Activated CD8-positive, alpha-beta memory T cell treated with anti-CD3 and anti-CD28 coated beads, Interleukin-2, amount 50 U/mL, for 1 hour (primary cell): Measurements from ENCODE around the gene NRXN3.

Experiments
- DNase-seq: peaks from one replicate; pipeline ENCODE4 v3.0.0-alpha.2; 2020; ENCODE audit errors: extremely low read depth

NRXN3 gene

DNA sequence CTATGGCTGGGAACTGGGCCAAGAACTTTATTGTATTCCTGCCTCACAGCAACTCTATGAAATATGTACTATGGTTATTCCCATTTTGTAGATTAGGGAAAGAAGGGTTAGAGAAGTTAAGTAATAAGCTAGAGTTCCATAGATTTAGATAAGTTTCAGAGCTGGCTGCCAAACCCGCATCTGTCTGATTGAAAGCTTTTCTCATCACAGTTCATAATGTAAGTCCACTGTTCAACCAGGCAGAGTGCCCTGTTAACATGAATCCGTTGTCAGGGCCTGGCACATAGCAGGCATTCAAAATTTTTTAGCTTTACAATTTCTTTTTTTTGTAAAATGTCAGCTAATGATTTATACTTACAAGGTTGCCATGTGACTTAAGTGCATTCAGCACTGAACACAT is 467.3 kb downstream of the NRXN3 start:
- no peak for DNase-seq

DNA sequence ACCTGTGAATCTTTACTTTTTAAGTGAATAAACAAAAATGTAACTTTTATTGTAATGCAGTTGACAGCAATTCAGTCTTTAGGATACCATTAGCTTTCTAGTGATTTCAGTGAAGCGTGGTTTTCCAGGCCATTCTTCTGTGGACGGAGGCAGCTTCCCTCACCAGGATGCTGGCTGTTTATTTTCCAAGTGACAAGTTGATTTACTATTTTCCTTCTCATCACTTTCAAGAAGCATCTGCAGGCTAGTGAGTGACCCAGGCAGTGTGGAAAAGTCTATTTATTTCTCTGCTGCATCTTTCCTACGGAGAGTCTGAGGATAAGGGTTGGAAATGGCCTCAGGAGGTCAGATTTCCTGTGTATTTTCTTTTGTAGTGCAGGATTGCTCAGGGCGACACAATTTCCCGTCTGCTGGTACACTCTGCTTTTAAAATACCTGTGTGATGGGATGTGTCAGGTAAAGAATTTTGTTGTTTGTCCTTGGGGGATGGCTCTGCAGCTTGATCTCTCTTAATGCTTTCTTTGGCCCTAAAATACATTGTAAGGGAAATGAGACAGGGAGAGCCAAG is 467.8 kb downstream of the NRXN3 start:
- no peak for DNase-seq

GRCh38 chr14:78638926-78639325 is 468.8 kb downstream of the NRXN3 start:
- DNase-seq = no peak

DNA sequence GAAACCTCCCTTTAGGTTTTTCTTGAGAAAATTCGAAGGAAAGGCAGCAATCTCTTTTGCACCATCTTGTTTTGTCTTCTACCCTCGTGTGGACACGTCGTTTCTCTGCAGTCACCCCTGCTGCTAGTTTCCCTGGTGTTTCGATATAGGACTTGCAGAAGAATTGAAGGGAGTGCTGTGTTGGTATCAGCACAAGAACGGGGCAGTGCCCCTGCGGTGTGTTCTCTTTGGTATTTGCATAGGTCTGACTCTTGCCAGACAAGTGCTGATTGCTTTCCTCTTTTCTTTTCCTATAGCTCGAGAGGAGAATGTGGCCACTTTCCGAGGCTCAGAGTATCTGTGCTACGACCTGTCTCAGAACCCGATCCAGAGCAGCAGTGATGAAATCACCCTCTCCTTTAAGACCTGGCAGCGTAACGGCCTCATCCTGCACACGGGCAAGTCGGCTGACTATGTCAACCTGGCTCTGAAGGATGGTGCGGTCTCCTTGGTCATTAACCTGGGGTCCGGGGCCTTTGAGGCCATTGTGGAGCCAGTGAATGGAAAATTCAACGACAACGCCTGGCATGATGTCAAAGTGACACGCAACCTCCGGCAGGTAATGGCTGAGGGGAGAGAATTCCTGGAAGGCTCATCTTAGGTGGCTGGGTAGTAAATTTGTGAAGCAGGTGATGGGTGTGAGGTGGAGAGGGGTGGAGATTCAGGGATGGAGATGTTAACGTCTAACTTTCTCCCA is 474.8 kb downstream of the NRXN3 start:
- no peak for DNase-seq

DNA sequence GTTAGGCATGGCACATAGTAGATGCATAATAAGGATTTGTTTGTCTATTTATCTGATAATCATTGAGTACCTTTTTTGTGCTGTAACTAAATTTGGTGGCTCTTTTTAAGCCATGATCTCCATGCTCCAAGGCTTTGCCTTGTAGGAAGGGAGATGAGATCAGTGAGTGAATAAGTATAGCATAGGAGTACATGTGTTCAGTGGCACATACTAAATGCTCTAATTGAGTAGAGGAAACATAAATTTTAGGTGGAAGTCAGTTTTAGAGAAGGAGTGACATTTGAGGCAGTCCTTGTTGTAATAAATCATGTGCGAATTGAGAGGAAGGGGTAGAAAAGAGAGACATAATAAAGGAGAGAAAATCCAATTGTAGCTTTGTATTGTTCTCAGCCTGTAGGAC is 482.6 kb downstream of the NRXN3 start:
- DNase-seq = no peak

GRCh38 chr14:78653173-78653572 is 483.0 kb downstream of the NRXN3 start:
- no peak for DNase-seq

- DNase-seq = no peak
These were observed 487.3 kb downstream of the NRXN3 start for GRCh38 chr14:78657451-78657850.

DNA sequence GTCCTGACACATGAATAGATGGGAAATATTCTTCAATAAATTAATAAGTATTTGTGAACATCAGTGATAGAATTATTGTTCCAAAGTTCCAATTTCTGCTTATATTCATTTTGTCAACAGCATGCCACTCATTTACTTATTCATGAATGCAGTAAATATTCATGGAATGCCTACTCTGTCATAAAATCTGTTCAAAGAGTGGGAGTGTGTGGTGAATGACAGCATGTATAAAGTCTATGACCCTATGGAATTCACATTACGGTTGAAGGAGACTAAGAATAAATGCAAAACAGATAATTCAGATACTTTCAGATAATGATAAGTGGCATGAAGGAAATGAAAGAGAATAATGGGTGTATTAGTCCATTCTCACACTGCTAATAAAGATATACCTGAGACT is 494.7 kb downstream of the NRXN3 start:
- DNase-seq = no peak

- no peak for DNase-seq
These were observed 496.3 kb downstream of the NRXN3 start for GRCh38 chr14:78666336-78667056.

GRCh38 chr14:78667141-78667540 is 497.0 kb downstream of the NRXN3 start:
- no peak for DNase-seq

GRCh38 chr14:78673845-78674244 is 503.7 kb downstream of the NRXN3 start:
- no peak for DNase-seq

- no peak for DNase-seq
These were observed 504.6 kb downstream of the NRXN3 start for GRCh38 chr14:78674820-78675219.

GRCh38 chr14:78683206-78683605 is 513.0 kb downstream of the NRXN3 start:
- no peak for DNase-seq

GRCh38 chr14:78683981-78684380 is 513.8 kb downstream of the NRXN3 start:
- DNase-seq = no peak

- DNase-seq = no peak
These were observed 518.3 kb downstream of the NRXN3 start for GRCh38 chr14:78688503-78688902.

DNA sequence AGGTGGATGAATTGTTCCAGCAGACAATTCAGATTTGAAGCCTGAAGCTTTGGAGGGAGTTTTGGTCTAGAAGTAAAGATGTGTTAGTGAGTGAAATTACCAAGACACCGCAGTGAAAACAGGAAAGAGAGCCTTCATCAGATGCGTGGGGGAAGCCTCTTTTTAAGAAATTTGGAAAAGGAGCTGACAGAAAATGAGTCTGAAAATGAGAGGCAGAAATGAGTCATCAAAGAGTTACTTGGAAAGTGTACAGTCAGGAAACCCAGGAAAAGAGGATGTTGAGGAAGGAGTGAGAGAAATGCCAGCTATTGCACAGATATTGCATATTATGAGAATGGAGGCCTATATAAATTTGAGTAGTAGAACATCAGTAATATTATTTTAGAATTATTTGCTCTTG is 520.7 kb downstream of the NRXN3 start:
- no peak for DNase-seq

- DNase-seq = no peak
These were observed 527.2 kb downstream of the NRXN3 start for GRCh38 chr14:78697341-78697740.

- DNase-seq = no peak
These were observed 528.8 kb downstream of the NRXN3 start for GRCh38 chr14:78698991-78699390.

DNA sequence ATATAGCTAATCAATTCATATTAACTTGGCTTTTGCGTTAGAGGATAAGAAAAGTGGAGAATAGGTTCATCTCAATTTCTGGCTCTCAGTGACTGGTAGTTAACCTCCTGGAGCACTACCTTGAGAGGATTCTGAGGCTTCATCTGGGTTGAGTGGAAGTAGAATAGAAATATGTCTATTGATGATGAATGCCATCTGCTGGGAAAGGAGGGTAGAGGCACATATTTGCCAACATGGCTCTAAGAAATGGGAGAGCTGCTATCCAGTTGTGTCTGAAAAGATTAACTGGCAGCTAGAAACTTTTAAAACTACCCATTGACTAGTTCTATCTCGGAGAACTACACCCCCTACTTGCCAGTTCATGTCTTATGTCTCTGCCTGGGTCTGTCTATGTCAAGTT is 530.1 kb downstream of the NRXN3 start:
- no peak for DNase-seq

- DNase-seq = no peak
These were observed 531.1 kb downstream of the NRXN3 start for GRCh38 chr14:78701246-78701645.

GRCh38 chr14:78704965-78705364 is 534.8 kb downstream of the NRXN3 start:
- no peak for DNase-seq

DNA sequence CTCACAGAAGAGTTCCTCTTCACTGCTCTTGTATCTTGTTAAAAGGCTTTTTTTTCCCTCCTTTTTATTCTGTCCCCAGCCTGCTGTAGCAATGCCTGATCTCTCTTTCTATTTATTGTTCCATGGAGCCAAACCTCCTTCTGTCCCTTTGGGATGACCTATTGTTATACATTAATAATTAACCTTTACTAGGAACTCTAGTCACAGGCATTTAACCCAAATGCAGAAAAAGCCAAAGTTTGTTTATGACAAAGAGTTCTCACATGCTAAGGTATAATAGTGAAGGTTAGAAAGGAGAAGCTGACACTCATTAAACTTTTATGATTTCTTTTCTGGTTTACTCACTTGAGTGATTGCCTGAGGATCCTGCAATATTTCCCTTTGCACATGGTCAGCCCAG is 535.8 kb downstream of the NRXN3 start:
- no peak for DNase-seq
